CD4-positive, alpha-beta T cell (primary cell): ENCODE data around the gene HK3. TPM values are rescaled to one million over a fixed set of nuclear protein-coding genes. Genes with fewer than 3 reads are reported as not detected.

Experiments used
- ATAC-seq: fragments of 200-7000 bp; cut with Tn5 transposase; one replicate; pipeline ENCODE4 v1.10.0; 2022; ENCODE audit warnings: mild to moderate bottlenecking; ENCODE audit not compliant: poor library complexity
- CTCF ChIA-PET: fragments of 350-600 bp; sonication (Branson Sonifier 250); formaldehyde crosslinking; loops from one replicate; lab custom pipeline; 2021; ENCODE audit warnings: antibody characterized with exemption, inconsistent platforms; lab: Charles Lee
- POLR2A ChIA-PET: fragments of 350-600 bp; sonication (Branson Sonifier 250); formaldehyde crosslinking; loops from one replicate; lab custom pipeline; 2021; ENCODE audit warnings: antibody characterized with exemption, inconsistent platforms; lab: Charles Lee
- DNase-seq, 14 experiments: peaks; one replicate each; pipeline ENCODE4 v3.0.0-alpha.2; 2013 to 2020; ENCODE audit warnings: mixed read lengths in 2 of 14
- H3K27ac ChIP-seq, 2 donors: one replicate each; pipeline versions ENCODE4 v1.5.1 to v1.7.0; 2013; ENCODE audit warnings: low read length in 2 of 2, low read depth in 1 of 2, mild to moderate bottlenecking in 1 of 2
- H3K27me3 ChIP-seq, 2 experiments: 1 replicate in 1 of 2; 2 replicates in 1 of 2; pipeline versions ENCODE4 v1.6.1 to v1.7.0; 2013; ENCODE audit warnings: low read length in 2 of 2, control low read depth in 1 of 2, mild to moderate bottlenecking in 1 of 2, moderate library complexity in 1 of 2; ENCODE audit not compliant: insufficient read depth in 2 of 2, control insufficient read depth in 1 of 2
- H3K36me3 ChIP-seq: one replicate; pipeline ENCODE4 v1.6.1; 2013; ENCODE audit warnings: low read length, control low read depth; ENCODE audit not compliant: insufficient read depth
- H3K4me1 ChIP-seq: one replicate; pipeline ENCODE4 v1.6.1; 2013; ENCODE audit warnings: low read length, control low read depth; ENCODE audit not compliant: insufficient read depth
- H3K4me3 ChIP-seq: one replicate; pipeline ENCODE4 v1.5.1; 2013; ENCODE audit warnings: mild to moderate bottlenecking, low read length, moderate library complexity
- H3K9me3 ChIP-seq, 2 experiments: 1 replicate in 1 of 2; 2 replicates in 1 of 2; pipeline versions ENCODE4 v1.6.1 to v1.7.0; 2013; ENCODE audit warnings: low read length in 2 of 2, mild to moderate bottlenecking in 2 of 2, control low read depth in 1 of 2, moderate library complexity in 1 of 2; ENCODE audit not compliant: control insufficient read depth in 1 of 2, insufficient read depth in 1 of 2
- H3K27ac Mint-ChIP-seq: one replicate; pipeline ENCODE4 v1.8.0; 2020; ENCODE audit warnings: mixed read lengths
- H3K27me3 Mint-ChIP-seq: one replicate; pipeline ENCODE4 v1.8.0; 2021; ENCODE audit warnings: mixed read lengths
- H3K36me3 Mint-ChIP-seq: one replicate; pipeline ENCODE4 v1.8.0; 2021; ENCODE audit warnings: low read depth, mixed read lengths
- H3K4me1 Mint-ChIP-seq: one replicate; pipeline ENCODE4 v1.8.0; 2021; ENCODE audit warnings: low read depth, mixed read lengths
- H3K4me3 Mint-ChIP-seq: one replicate; pipeline ENCODE4 v1.8.0; 2020; ENCODE audit warnings: mild to moderate bottlenecking, mixed read lengths
- H3K9me3 Mint-ChIP-seq: one replicate; pipeline ENCODE4 v1.8.0; 2020; ENCODE audit warnings: mixed read lengths
- intact Hi-C, 2 experiments: fragments of 100-400 bp; cut with DNase I in 1 of 2; cut with micrococcal nuclease in 1 of 2; formaldehyde crosslinking; loops; one replicate each; pipeline versions ENCODE4 v1.15.1 to v1.9.0; 2023 to 2025; cut with DNase I, micrococcal nuclease
- total RNA-seq, 174 experiments: library from RNA in 2 of 174; stranded (reverse) in 2 of 174; gene quantifications; one replicate each; pipeline ENCODE4 v1.2.3 and lab custom pipeline; 2021 to 2026
- TF ChIP-seq, protein P1 (sequence below): fragments of 200-600 bp; IDR thresholded peaks from one replicate; pipeline ENCODE4 v1.8.0; 2022; ENCODE audit warnings: antibody characterized with exemption, mild to moderate bottlenecking

HK3 gene
- total RNA-seq, 2 experiments from 2014 or later = 0.74 to 1.2 TPM

DNA sequence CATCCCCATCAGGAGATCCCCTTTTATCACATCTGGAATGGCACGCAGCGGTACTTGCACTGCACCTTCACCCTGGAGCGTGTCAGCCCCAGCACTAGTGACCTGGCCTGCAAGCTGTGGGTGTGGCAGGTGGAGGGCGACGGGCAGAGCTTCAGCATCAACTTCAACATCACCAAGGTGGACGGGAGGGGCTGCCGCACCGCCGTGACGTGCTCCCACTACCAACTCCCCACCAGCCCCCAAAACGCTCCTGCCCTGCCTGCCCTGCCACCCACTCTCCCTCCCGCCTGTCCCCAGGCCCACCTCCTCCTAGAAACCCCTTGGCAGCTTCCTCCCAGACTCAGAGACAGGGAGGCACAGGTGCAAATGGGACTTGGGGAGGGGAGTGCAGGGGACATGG lies 20.7 kb downstream of the HK3 start:
- Mint-ChIP-seq H3K9me3 (no peaks in the 10 kb centered on the region), H3K4me3 (no peak overlapping the region), H3K27ac (no peak overlapping the region), H3K36me3 (no peaks in the 10 kb centered on the region), H3K27me3 (peaks cover 22% of the 10 kb centered on the region), H3K4me1 (no peaks in the 10 kb centered on the region)
- H3K36me3 ChIP-seq = no peaks in the 10 kb centered on the region
- peaks cover 9 to 27% of the 10 kb centered on the region in 2 experiments for H3K27me3 ChIP-seq
- ATAC-seq (no peak), DNase-seq (no peak)
- H3K4me3 ChIP-seq = no peak overlapping the region
- peaks cover 7% of the 10 kb centered on the region for H3K4me1 ChIP-seq
- CTCF ChIA-PET = no interaction called here
- POLR2A ChIA-PET = no interaction called here
- no peak overlapping the region for H3K27ac ChIP-seq
- peaks cover 0 to 35% of the 10 kb centered on the region in 2 experiments for H3K9me3 ChIP-seq
- intact Hi-C loops = no loop called here
- TF ChIP-seq, protein P1, sequence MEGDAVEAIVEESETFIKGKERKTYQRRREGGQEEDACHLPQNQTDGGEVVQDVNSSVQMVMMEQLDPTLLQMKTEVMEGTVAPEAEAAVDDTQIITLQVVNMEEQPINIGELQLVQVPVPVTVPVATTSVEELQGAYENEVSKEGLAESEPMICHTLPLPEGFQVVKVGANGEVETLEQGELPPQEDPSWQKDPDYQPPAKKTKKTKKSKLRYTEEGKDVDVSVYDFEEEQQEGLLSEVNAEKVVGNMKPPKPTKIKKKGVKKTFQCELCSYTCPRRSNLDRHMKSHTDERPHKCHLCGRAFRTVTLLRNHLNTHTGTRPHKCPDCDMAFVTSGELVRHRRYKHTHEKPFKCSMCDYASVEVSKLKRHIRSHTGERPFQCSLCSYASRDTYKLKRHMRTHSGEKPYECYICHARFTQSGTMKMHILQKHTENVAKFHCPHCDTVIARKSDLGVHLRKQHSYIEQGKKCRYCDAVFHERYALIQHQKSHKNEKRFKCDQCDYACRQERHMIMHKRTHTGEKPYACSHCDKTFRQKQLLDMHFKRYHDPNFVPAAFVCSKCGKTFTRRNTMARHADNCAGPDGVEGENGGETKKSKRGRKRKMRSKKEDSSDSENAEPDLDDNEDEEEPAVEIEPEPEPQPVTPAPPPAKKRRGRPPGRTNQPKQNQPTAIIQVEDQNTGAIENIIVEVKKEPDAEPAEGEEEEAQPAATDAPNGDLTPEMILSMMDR = no peak

DNA sequence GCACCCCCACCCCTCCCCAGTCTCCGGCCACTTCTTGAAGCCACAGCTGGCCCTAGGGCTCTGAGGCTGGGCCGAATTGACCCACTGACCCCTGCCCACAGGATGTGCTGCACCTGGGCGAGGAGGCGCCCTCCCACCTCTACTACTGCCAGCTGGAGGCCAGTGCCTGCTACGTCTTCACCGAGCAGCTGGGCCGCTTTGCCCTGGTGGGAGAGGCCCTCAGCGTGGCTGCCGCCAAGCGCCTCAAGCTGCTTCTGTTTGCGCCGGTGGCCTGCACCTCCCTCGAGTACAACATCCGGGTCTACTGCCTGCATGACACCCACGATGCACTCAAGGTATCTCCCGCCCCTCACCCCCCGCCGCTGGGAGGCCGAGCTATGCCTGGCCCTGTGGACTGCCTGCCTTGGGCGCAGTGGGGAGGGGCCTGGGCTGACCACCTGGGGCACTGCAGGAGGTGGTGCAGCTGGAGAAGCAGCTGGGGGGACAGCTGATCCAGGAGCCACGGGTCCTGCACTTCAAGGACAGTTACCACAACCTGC lies 21.3 kb downstream of the HK3 start:
- H3K4me1 ChIP-seq = peaks cover 7% of the 10 kb centered on the region
- no peak overlapping the region for H3K4me3 Mint-ChIP-seq
- ATAC-seq = no peak
- intact Hi-C loops = no loop called here
- H3K36me3 ChIP-seq = no peaks in the 10 kb centered on the region
- ChIA-PET POLR2A (no interaction called here), CTCF (no interaction called here)
- H3K27me3 Mint-ChIP-seq = peaks cover 22% of the 10 kb centered on the region
- no peak overlapping the region for H3K4me3 ChIP-seq
- no peak overlapping the region for H3K27ac ChIP-seq
- H3K9me3 Mint-ChIP-seq = no peaks in the 10 kb centered on the region
- no peaks in the 10 kb centered on the region for H3K36me3 Mint-ChIP-seq
- peaks cover 0 to 38% of the 10 kb centered on the region in 2 experiments for H3K9me3 ChIP-seq
- TF ChIP-seq, protein P1 = no peak
- no peak for DNase-seq
- no peak overlapping the region for H3K27ac Mint-ChIP-seq
- peaks cover 9 to 27% of the 10 kb centered on the region in 2 experiments for H3K27me3 ChIP-seq
- H3K4me1 Mint-ChIP-seq = peaks cover 5% of the 10 kb centered on the region

DNA sequence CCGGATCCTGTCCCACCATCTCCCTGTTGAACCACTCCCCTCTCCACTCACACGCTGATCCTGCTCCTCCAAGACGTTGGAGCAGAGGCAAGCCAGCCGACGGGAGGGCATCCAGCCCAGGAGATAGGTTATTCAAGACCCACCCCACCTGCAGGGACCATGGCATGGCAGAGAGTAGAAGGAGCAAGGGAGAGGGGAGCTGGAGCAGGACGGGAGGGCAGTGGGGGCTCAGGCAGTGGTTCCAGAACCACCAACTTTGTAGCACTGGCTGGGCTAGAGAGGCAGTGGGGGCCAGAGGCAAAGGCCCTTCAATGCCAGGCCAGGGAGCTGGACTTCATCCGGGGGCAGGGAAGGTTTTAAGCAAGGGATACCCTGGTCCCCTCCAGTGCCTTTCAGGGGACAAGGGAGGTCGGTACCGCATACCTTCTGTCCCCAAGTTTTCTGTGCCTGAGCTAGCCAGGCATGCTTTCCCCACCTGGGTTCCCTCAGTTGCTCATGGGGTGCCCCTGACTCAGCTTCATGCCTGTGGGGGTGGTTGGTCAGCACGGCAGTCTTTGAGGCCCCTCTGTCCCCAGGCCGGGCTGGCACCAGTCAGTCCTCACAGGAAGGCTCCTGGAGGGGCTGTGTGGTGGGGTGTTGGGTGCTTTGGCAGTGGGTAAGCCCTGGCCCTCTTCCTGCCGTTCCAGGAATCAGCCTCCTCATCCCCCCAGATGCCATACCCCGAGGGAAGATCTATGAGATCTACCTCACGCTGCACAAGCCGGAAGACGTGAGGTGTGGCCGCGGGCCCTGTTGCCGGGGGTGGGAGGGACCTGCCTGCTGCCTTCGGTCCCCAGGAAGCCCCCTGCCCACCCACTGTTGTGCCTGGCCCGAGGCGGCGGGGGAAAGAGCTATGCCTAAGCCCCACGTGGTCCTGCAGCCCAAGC lies 22.4 kb downstream of the HK3 start:
- H3K9me3 Mint-ChIP-seq = no peaks in the 10 kb centered on the region
- peaks cover 5% of the 10 kb centered on the region for H3K4me1 Mint-ChIP-seq
- POLR2A ChIA-PET = no interaction called here
- peaks cover 0 to 38% of the 10 kb centered on the region in 2 experiments for H3K9me3 ChIP-seq
- intact Hi-C loops = no loop called here
- H3K36me3 Mint-ChIP-seq = no peaks in the 10 kb centered on the region
- no peak for ATAC-seq
- peaks cover 22% of the 10 kb centered on the region for H3K27me3 Mint-ChIP-seq
- H3K36me3 ChIP-seq = no peaks in the 10 kb centered on the region
- no peak overlapping the region for H3K4me3 ChIP-seq
- H3K27ac Mint-ChIP-seq = no peak overlapping the region
- CTCF ChIA-PET = no interaction called here
- TF ChIP-seq, protein P1 = no peak
- no peak overlapping the region for H3K4me3 Mint-ChIP-seq
- H3K27ac ChIP-seq = no peak overlapping the region
- H3K4me1 ChIP-seq = peaks cover 7% of the 10 kb centered on the region
- no peak for DNase-seq
- H3K27me3 ChIP-seq = peaks cover 9 to 27% of the 10 kb centered on the region in 2 experiments
